HL-60 (cell line): ENCODE measurements around the gene UBXN11.

Experiments used
- GABPA ChIP-seq: IDR thresholded peaks from 2 replicates; pipeline ENCODE4 v1.6.1; 2012; ENCODE audit warnings: low read depth
- POLR2AphosphoS5 ChIP-seq: IDR thresholded peaks from 2 replicates; pipeline ENCODE4 v1.6.1; 2012; ENCODE audit warnings: low read depth
- REST ChIP-seq: IDR thresholded peaks from 2 replicates; pipeline ENCODE4 v1.6.1; 2012; ENCODE audit warnings: low read depth; ENCODE audit not compliant: insufficient replicate concordance
- TF ChIP-seq, protein P1 (sequence below): IDR thresholded peaks from one replicate; pipeline ENCODE4 v1.5.1; 2011; ENCODE audit warnings: low read length, control low read depth, inconsistent platforms; ENCODE audit not compliant: insufficient read depth

- TF ChIP-seq, protein P1, sequence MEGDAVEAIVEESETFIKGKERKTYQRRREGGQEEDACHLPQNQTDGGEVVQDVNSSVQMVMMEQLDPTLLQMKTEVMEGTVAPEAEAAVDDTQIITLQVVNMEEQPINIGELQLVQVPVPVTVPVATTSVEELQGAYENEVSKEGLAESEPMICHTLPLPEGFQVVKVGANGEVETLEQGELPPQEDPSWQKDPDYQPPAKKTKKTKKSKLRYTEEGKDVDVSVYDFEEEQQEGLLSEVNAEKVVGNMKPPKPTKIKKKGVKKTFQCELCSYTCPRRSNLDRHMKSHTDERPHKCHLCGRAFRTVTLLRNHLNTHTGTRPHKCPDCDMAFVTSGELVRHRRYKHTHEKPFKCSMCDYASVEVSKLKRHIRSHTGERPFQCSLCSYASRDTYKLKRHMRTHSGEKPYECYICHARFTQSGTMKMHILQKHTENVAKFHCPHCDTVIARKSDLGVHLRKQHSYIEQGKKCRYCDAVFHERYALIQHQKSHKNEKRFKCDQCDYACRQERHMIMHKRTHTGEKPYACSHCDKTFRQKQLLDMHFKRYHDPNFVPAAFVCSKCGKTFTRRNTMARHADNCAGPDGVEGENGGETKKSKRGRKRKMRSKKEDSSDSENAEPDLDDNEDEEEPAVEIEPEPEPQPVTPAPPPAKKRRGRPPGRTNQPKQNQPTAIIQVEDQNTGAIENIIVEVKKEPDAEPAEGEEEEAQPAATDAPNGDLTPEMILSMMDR = no peak
- TF ChIP-seq GABPA = no peak
- no peak for TF ChIP-seq REST
- TF ChIP-seq POLR2AphosphoS5 = peak; percentile 48; the same call in 1 of the 2 replicates
Measured at GRCh38 chr1:26281091-26281958, 25.1 kb downstream of the UBXN11 start.
